Measurements from ENCODE around the gene ASTL. TPM values are rescaled to one million over a fixed set of nuclear protein-coding genes. Genes with fewer than 3 reads are reported as not detected.

The ASTL gene
- total RNA-seq, 4 donors from 2014 or later = 0.84 to 3.3 TPM; not detected in 2

GRCh38 chr2:96124406-96125265, 13.7 kb downstream of the ASTL start:
- DNase-seq (ENCODE audit: low spot score) (no peak), ATAC-seq (ENCODE audit: low FRiP score) (no peak)
- no peak for TF ChIP-seq CTCF (IDR thresholded peaks at IDR 0.05)

- no peak for TF ChIP-seq CTCF (IDR thresholded peaks at IDR 0.05)
- DNase-seq (ENCODE audit: low spot score) = no peak
- no peak for ATAC-seq (ENCODE audit: low FRiP score)
Observed at GRCh38 chr2:96123936-96124335, 14.4 kb downstream of the ASTL start.

- no peak for TF ChIP-seq CTCF (IDR thresholded peaks at IDR 0.05)
- no peak for ATAC-seq (ENCODE audit: low FRiP score)
- DNase-seq (ENCODE audit: low spot score) = no peak
Observed at GRCh38 chr2:96123290-96123689, 15.0 kb downstream of the ASTL start.

GRCh38 chr2:96122391-96122790, 15.9 kb downstream of the ASTL start:
- no peak for TF ChIP-seq CTCF (IDR thresholded peaks at IDR 0.05)
- ATAC-seq (ENCODE audit: low FRiP score) = no peak
- DNase-seq (ENCODE audit: low spot score) = no peak

- ATAC-seq (ENCODE audit: low FRiP score) (no peak), DNase-seq (ENCODE audit: low spot score) (no peak)
- TF ChIP-seq CTCF (IDR thresholded peaks at IDR 0.05) = no peak
Observed at GRCh38 chr2:96121414-96121813, 16.9 kb downstream of the ASTL start.

GRCh38 chr2:96120991-96121390, 17.3 kb downstream of the ASTL start:
- ATAC-seq (ENCODE audit: low FRiP score) = no peak
- TF ChIP-seq CTCF (IDR thresholded peaks at IDR 0.05) = no peak
- no peak for DNase-seq (ENCODE audit: low spot score)

GRCh38 chr2:96120091-96120720, 18.1 kb downstream of the ASTL start:
- no peak for ATAC-seq (ENCODE audit: low FRiP score)
- DNase-seq (ENCODE audit: low spot score) = no peak
- no peak for TF ChIP-seq CTCF (IDR thresholded peaks at IDR 0.05)
